GM10266 (cell line): Measurements from ENCODE around the gene ARTN.
A peak's percentile ranks its signal among the peaks of the same experiment; 100 is the strongest.

Experiments used
- DNase-seq: peaks from one replicate; pipeline ENCODE4 v3.0.0; 2012; ENCODE audit errors: extremely low spot score
- TF ChIP-seq, protein P1 (sequence below): IDR thresholded peaks from 2 replicates; pipeline ENCODE4 v1.5.1; 2012; ENCODE audit warnings: mild to moderate bottlenecking, low read depth; ENCODE audit not compliant: control insufficient read depth, insufficient read depth; ENCODE audit errors: missing control alignments

The ARTN gene

GRCh38 chr1:43925846-43926245, 7.8 kb upstream of the ARTN start:
- TF ChIP-seq, protein P1, sequence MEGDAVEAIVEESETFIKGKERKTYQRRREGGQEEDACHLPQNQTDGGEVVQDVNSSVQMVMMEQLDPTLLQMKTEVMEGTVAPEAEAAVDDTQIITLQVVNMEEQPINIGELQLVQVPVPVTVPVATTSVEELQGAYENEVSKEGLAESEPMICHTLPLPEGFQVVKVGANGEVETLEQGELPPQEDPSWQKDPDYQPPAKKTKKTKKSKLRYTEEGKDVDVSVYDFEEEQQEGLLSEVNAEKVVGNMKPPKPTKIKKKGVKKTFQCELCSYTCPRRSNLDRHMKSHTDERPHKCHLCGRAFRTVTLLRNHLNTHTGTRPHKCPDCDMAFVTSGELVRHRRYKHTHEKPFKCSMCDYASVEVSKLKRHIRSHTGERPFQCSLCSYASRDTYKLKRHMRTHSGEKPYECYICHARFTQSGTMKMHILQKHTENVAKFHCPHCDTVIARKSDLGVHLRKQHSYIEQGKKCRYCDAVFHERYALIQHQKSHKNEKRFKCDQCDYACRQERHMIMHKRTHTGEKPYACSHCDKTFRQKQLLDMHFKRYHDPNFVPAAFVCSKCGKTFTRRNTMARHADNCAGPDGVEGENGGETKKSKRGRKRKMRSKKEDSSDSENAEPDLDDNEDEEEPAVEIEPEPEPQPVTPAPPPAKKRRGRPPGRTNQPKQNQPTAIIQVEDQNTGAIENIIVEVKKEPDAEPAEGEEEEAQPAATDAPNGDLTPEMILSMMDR, result no peak
- DNase-seq, result no peak

DNA sequence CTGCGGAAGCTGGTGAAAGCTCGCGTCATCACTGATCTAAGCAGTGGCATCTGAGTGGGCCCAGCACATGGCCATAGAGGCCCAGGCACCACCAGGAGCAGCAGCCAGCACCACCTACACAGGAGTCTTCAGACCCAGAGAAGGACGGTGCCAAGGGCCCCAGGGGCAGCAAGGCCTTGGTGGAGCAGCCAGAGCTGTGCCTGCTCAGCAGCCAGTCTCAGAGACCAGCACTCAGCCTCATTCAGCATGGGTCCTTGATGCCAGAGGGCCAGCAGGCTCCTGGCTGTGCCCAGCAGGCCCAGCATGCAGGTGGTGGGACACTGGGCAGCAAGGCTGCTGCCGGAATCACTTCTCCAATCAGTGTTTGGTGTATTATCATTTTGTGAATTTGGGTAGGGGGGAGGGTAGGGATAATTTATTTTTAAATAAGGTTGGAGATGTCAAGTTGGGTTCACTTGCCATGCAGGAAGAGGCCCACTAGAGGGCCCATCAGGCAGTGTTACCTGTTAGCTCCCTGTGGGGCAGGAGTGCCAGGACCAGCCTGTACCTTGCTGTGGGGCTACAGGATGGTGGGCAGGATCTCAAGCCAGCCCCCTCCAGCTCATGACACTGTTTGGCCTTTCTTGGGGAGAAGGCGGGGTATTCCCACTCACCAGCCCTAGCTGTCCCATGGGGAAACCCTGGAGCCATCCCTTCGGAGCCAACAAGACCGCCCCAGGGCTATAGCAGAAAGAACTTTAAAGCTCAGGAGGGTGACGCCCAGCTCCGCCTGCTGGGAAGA, 3.2 kb upstream of the ARTN start:
- DNase-seq, result no peak
- TF ChIP-seq, protein P1, result peak; percentile 47

- TF ChIP-seq, protein P1, result no peak
- DNase-seq, result no peak
Observed at GRCh38 chr1:43930949-43931275, 2.7 kb upstream of the ARTN start.

- no peak for DNase-seq
- TF ChIP-seq, protein P1, result no peak
Observed at GRCh38 chr1:43931711-43932660, 1.6 kb upstream of the ARTN start.

- TF ChIP-seq, protein P1, result no peak
- no peak for DNase-seq
Observed at GRCh38 chr1:43932786-43933385, 715 bp upstream of the ARTN start.

DNA sequence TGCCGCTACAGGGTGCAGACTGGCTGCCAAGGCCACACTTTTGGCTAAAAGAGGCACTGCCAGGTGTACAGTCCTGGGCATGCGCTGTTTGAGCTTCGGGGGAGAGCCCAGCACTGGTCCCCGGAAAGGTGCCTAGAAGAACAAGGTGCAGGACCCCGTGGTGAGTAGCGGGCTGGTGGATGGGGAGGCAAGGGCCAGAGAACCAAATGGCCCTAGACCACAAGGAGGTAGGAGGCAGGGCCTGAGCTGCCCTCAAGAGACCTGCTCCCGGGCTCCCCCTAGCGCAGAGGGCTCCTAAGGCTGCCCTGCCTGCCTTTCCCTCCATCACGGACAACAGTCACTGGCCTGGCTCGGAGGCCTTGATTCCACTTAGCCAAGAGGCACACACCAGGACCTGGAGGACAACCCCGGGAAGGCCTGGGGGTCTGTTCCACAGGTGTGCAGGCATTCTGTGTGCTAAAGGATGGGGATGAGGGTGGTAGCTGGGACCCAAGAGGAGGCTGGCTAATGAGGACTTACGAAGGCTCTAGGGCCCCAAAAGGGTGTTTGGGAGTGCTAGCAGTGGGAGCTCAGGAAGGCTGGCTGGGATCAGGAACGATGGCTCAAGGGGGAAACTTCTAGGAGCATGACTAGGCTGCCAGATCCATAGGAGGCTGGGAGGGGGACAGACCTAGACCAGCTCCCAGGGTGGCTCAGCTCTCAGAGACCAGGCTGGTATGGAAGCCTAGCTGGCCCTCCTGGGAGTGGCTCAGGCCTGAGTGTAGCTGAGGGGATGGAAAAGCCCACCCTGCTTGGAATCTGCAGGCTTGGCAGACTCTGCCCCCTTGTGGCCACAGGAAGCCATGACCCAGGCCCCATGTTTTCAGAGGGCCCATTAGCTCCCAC, 742 bp downstream of the ARTN start:
- peak; percentile 94 for DNase-seq
- TF ChIP-seq, protein P1, result peak; percentile 93
